Fibroblast of lung (primary cell): ENCODE results near the gene GLP2R. TPM values are rescaled to one million over a fixed set of nuclear protein-coding genes. Genes with fewer than 3 reads are reported as not detected.

ENCODE experiments used
- DNase-seq, 2 donors: peaks; one replicate each; pipeline versions ENCODE4 v3.0.0 to v3.0.0-alpha.2; 2010; ENCODE audit warnings: low read depth in 2 of 2
- H2AFZ ChIP-seq: 2 replicates; pipeline ENCODE4 v1.5.1; 2012; ENCODE audit warnings: low read length, control low read depth, inconsistent platforms
- H3K27ac ChIP-seq: 2 replicates; pipeline ENCODE4 v1.5.1; 2011; ENCODE audit warnings: low read length, control low read depth; ENCODE audit not compliant: insufficient read depth
- H3K27me3 ChIP-seq: 2 replicates; pipeline ENCODE4 v1.5.1; 2011; ENCODE audit warnings: mild to moderate bottlenecking, low read length; ENCODE audit not compliant: control insufficient read depth, insufficient read depth
- H3K36me3 ChIP-seq: 2 replicates; pipeline ENCODE4 v1.5.1; 2011; ENCODE audit warnings: low read length; ENCODE audit not compliant: control insufficient read depth, insufficient read depth
- H3K4me1 ChIP-seq: 2 replicates; pipeline ENCODE4 v1.5.1; 2011; ENCODE audit warnings: low read length; ENCODE audit not compliant: control insufficient read depth, insufficient read depth; ENCODE audit errors: extremely low read depth
- H3K4me2 ChIP-seq: 2 replicates; pipeline ENCODE4 v1.5.1; 2011; ENCODE audit warnings: low read length, control low read depth; ENCODE audit not compliant: insufficient read depth; ENCODE audit errors: extremely low read depth
- H3K4me3 ChIP-seq, 4 experiments: fragments of 200-600 bp in 1 of 4; sonication (generic) in 1 of 4; replicated peaks in 1 of 4; 2 replicates each; pipeline ENCODE4 v1.5.1; 2011 to 2016; ENCODE audit warnings: low read length in 4 of 4, low read depth in 3 of 4, mild to moderate bottlenecking in 3 of 4, control low read depth in 2 of 4, inconsistent platforms in 1 of 4, mixed read lengths in 1 of 4; ENCODE audit not compliant: insufficient read depth in 1 of 4; ENCODE audit errors: control extremely low read depth in 1 of 4
- H3K79me2 ChIP-seq: 2 replicates; pipeline ENCODE4 v1.5.1; 2012; ENCODE audit warnings: mild to moderate bottlenecking, low read length, inconsistent platforms; ENCODE audit not compliant: control insufficient read depth, insufficient read depth
- H3K9ac ChIP-seq: 2 replicates; pipeline ENCODE4 v1.5.1; 2011; ENCODE audit warnings: mild to moderate bottlenecking, low read length, control low read depth; ENCODE audit not compliant: insufficient read depth
- H3K9me3 ChIP-seq: 2 replicates; pipeline ENCODE4 v1.5.1; 2012; ENCODE audit warnings: low read depth, low read length; ENCODE audit not compliant: control insufficient read depth, insufficient read depth
- H4K20me1 ChIP-seq: 2 replicates; pipeline ENCODE4 v1.5.1; 2011; ENCODE audit warnings: low read length; ENCODE audit not compliant: control insufficient read depth, insufficient read depth; ENCODE audit errors: extremely low read depth
- EZH2 ChIP-seq: IDR thresholded peaks from 2 replicates; pipeline ENCODE4 v1.5.1; 2012; ENCODE audit warnings: low read length, control low read depth, mild to moderate bottlenecking; ENCODE audit errors: missing control alignments
- polyA plus RNA-seq, 2 donors: library from polyadenylated mRNA; depleted of rRNA in 1 of 2; stranded (reverse) in 1 of 2; unstranded in 1 of 2; fragments of >200 nt; gene quantifications; 2 replicates each; pipeline ENCODE4 v1.2.1, GENCODE V29; 2011 to 2012; ENCODE audit warnings: missing spikeins in 1 of 2
- total RNA-seq: library from RNA; depleted of rRNA; stranded (reverse); fragments of >200 nt; gene quantifications from 2 replicates; pipeline ENCODE4 v1.2.1, GENCODE V29; 2014
- TF ChIP-seq, protein P1 (sequence below), 2 donors: IDR thresholded peaks in 1 of 2; conservative IDR thresholded peaks in 1 of 2; 1 replicate in 1 of 2; 2 replicates in 1 of 2; pipeline ENCODE4 v1.5.1; 2011 to 2012; ENCODE audit warnings: low read length in 2 of 2, control low read depth in 1 of 2, inconsistent platforms in 1 of 2, low read depth in 1 of 2, mild to moderate bottlenecking in 1 of 2

The GLP2R gene
- total and polyA plus RNA-seq, 2 donors (not counting 1 experiment from before 2014, with no cell fraction given), result not detected

DNA sequence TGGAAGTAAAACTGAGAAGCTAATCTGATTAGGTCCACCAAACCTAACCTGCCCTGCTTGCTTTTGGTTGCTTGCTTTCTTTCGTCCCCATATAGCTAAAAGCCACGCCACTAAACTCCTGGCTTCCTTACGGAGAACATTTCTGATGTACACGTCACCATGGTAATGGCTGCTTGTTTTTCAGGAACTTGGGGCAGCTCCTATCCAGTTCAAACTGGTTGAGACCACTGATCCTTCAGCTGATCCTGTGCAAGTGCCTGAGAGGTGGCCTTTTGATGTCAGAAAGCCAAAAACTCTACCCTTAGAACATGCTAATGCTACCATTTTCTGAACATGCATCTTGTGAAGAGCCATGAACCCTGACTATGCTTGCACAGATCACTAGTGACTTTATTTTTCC, 20.0 kb upstream of the GLP2R start:
- Histone ChIP-seq H3K9me3 (no peaks in the 10 kb centered on the region), H3K79me2 (no peaks in the 10 kb centered on the region), H4K20me1 (no peaks in the 10 kb centered on the region), H3K27ac (no peak overlapping the region), H3K4me2 (no peak overlapping the region), H3K27me3 (no peaks in the 10 kb centered on the region), H3K4me3 (no peak overlapping the region), H2AFZ (no peak overlapping the region), H3K9ac (no peak overlapping the region), H3K36me3 (no peaks in the 10 kb centered on the region), H3K4me1 (no peaks in the 10 kb centered on the region)
- no peak for TF ChIP-seq EZH2
- TF ChIP-seq, protein P1, sequence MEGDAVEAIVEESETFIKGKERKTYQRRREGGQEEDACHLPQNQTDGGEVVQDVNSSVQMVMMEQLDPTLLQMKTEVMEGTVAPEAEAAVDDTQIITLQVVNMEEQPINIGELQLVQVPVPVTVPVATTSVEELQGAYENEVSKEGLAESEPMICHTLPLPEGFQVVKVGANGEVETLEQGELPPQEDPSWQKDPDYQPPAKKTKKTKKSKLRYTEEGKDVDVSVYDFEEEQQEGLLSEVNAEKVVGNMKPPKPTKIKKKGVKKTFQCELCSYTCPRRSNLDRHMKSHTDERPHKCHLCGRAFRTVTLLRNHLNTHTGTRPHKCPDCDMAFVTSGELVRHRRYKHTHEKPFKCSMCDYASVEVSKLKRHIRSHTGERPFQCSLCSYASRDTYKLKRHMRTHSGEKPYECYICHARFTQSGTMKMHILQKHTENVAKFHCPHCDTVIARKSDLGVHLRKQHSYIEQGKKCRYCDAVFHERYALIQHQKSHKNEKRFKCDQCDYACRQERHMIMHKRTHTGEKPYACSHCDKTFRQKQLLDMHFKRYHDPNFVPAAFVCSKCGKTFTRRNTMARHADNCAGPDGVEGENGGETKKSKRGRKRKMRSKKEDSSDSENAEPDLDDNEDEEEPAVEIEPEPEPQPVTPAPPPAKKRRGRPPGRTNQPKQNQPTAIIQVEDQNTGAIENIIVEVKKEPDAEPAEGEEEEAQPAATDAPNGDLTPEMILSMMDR (conservative IDR thresholded peaks at IDR 0.05 in 1 of 2, IDR thresholded peaks at IDR 0.05 in 1 of 2; ENCODE audit: low read depth in 1 of 2, low read length in 2 of 2), result no peak
- no peak for DNase-seq

DNA sequence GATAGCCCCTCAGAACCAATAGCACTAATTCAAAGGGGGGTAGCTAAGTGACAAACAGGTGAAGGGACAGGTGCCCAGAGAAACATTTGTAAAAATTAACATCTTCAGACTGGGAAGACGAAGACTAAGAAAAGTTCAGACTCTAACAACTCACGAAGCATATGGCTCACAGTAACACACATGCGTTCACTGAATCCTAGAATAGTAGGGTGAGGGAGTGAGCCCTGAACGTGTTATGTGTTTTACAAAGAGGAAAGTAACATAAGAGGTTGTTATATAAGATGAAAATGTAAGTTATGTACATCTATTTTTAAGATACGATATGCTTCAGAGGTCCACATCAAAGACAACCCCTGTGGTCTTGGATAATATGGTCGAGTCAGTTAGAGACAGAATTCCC, 19.0 kb upstream of the GLP2R start:
- Histone ChIP-seq H3K4me3 (no peak overlapping the region), H3K4me2 (no peak overlapping the region), H3K4me1 (no peaks in the 10 kb centered on the region), H3K27ac (no peak overlapping the region), H3K27me3 (no peaks in the 10 kb centered on the region), H3K36me3 (no peaks in the 10 kb centered on the region), H3K9me3 (no peaks in the 10 kb centered on the region), H3K79me2 (no peaks in the 10 kb centered on the region), H2AFZ (no peak overlapping the region), H4K20me1 (no peaks in the 10 kb centered on the region), H3K9ac (no peak overlapping the region)
- DNase-seq, result no peak
- TF ChIP-seq EZH2, result no peak
- TF ChIP-seq, protein P1 (conservative IDR thresholded peaks at IDR 0.05 in 1 of 2, IDR thresholded peaks at IDR 0.05 in 1 of 2; ENCODE audit: low read depth in 1 of 2, low read length in 2 of 2), result no peak

DNA sequence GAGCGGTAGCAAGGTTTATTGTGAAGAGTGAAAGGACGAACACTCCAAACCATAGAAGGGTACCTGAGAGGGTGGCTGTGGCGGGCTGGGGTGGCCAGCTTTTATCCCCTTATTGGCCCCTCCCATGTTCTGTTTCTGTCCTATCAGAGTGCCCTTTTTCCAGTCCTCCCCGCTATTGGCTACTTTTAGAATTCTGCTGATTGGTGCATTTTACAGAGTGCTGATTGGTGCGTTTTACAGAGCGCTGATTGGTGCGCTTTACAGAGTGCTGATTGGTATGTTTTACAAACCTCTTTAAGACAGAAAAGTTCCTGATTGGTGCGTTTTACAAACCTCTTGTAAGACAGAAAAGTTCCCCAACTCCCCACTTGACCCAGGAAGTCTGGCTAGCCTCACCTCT, 16.3 kb upstream of the GLP2R start:
- Histone ChIP-seq H2AFZ (no peak overlapping the region), H3K9ac (no peak overlapping the region), H3K79me2 (no peaks in the 10 kb centered on the region), H3K27me3 (no peaks in the 10 kb centered on the region), H3K4me1 (no peaks in the 10 kb centered on the region), H3K27ac (no peak overlapping the region), H3K4me2 (no peak overlapping the region), H3K36me3 (no peaks in the 10 kb centered on the region), H4K20me1 (no peaks in the 10 kb centered on the region), H3K9me3 (no peaks in the 10 kb centered on the region), H3K4me3 (no peak overlapping the region)
- no peak for TF ChIP-seq EZH2
- TF ChIP-seq, protein P1 (conservative IDR thresholded peaks at IDR 0.05 in 1 of 2, IDR thresholded peaks at IDR 0.05 in 1 of 2; ENCODE audit: low read depth in 1 of 2, low read length in 2 of 2), result no peak
- DNase-seq, result no peak
